HepG2 (cell line): ENCODE data around the gene ADARB2. TPM values are rescaled to one million over a fixed set of nuclear protein-coding genes. Genes with fewer than 3 reads are reported as not detected.

Experiments used
- ATAC-seq: fragments of 200-7000 bp; cut with Tn5 transposase; 3 replicates; pipeline ENCODE4 v1.9.1; 2020; ENCODE audit warnings: mild to moderate bottlenecking, moderate library complexity
- BruUV-seq: library from RNA; stranded (reverse); fragments of 400-500 nt; replicated peaks from 2 replicates; lab custom pipeline; 2021; lab: Mats Ljungman, UMichigan
- CTCF ChIA-PET: fragments of 300-600 bp; formaldehyde crosslinking; extraction: SDS; loops from one replicate; lab custom pipeline; 2021; ENCODE audit warnings: low total read pairs, inconsistent platforms, low intra/inter-chr PET ratio; lab: Yijun Ruan, JAX
- POLR2A ChIA-PET: fragments of 350-600 bp; sonication (Branson Sonifier 250); formaldehyde crosslinking; loops from one replicate; lab custom pipeline; 2020; ENCODE audit warnings: antibody characterized with exemption, inconsistent platforms; lab: Yijun Ruan, JAX
- DNase-seq: peaks from one replicate; pipeline ENCODE4 v3.0.0-alpha.2; 2015; ENCODE audit warnings: low spot score
- FAIRE-seq: peaks from 3 replicates; lab custom pipeline; 2011; peaks lifted over from hg19 to GRCh38; lab: Jason Lieb, UNC
- H2AFZ ChIP-seq: one replicate; pipeline ENCODE4 v1.6.1; 2011; ENCODE audit warnings: low read length, inconsistent platforms
- H3K27ac ChIP-seq: fragments of 300-600 bp; 3 replicates; pipeline ENCODE4 v1.8.0; 2011; ENCODE audit warnings: mixed run types, mild to moderate bottlenecking, mixed read lengths, low read length, inconsistent platforms; ENCODE audit not compliant: insufficient read depth; ENCODE audit errors: extremely low read length
- H3K27me3 ChIP-seq, 2 experiments: fragments of 200-600 bp in 1 of 2; 2 replicates in 1 of 2; 3 replicates in 1 of 2; pipeline versions ENCODE4 v1.6.0 to v1.8.0; 2011; ENCODE audit warnings: low read length in 2 of 2, mild to moderate bottlenecking in 2 of 2, moderate library complexity in 2 of 2, inconsistent platforms in 1 of 2; ENCODE audit not compliant: insufficient read depth in 2 of 2, control insufficient read depth in 1 of 2
- H3K36me3 ChIP-seq, 2 experiments: fragments of 200-600 bp in 1 of 2; replicated peaks in 1 of 2; 2 replicates in 1 of 2; 3 replicates in 1 of 2; pipeline versions ENCODE4 v1.5.1 to v1.8.0; 2011; ENCODE audit warnings: low read length in 2 of 2, inconsistent platforms in 1 of 2; ENCODE audit not compliant: insufficient read depth in 2 of 2, control insufficient read depth in 1 of 2
- H3K4me1 ChIP-seq: 2 replicates; pipeline ENCODE4 v1.5.1; 2012; ENCODE audit warnings: low read length, inconsistent platforms; ENCODE audit not compliant: insufficient read depth
- H3K4me2 ChIP-seq: 2 replicates; pipeline ENCODE4 v1.6.0; 2011; ENCODE audit warnings: low read depth, low read length, inconsistent platforms
- H3K4me3 ChIP-seq, 3 experiments: fragments of 200-600 bp in 1 of 3; sonication (generic), shearing (Covaris generic) in 1 of 3; replicated peaks in 1 of 3; 2 replicates each; pipeline ENCODE4 v1.5.1; 2011 to 2016; ENCODE audit warnings: low read length in 3 of 3, inconsistent platforms in 2 of 3, low read depth in 2 of 3, mild to moderate bottlenecking in 2 of 3, control low read depth in 1 of 3, mixed read lengths in 1 of 3; ENCODE audit not compliant: insufficient read depth in 1 of 3
- H3K79me2 ChIP-seq: one replicate; pipeline ENCODE4 v1.6.1; 2011; ENCODE audit warnings: low read length, inconsistent platforms; ENCODE audit not compliant: insufficient read depth
- H3K9ac ChIP-seq: 2 replicates; pipeline ENCODE4 v1.6.0; 2011; ENCODE audit warnings: mild to moderate bottlenecking, low read depth, low read length, inconsistent platforms; ENCODE audit not compliant: insufficient read depth
- H3K9me3 ChIP-seq: 2 replicates; pipeline ENCODE4 v1.5.1; 2012; ENCODE audit warnings: mild to moderate bottlenecking, low read length
- H4K20me1 ChIP-seq: 2 replicates; pipeline ENCODE4 v1.6.0; 2011; ENCODE audit warnings: inconsistent platforms, mild to moderate bottlenecking, low read length, moderate library complexity; ENCODE audit not compliant: insufficient read depth
- ATRX ChIP-seq: sonication (generic); formaldehyde crosslinking; IDR thresholded peaks from 2 replicates; pipeline ENCODE4 v1.4.0; 2020; ENCODE audit warnings: missing genetic modification reagents, borderline replicate concordance
- KLF13 ChIP-seq: sonication (generic); formaldehyde crosslinking; IDR thresholded peaks from 2 replicates; pipeline ENCODE4 v1.4.0; 2020; ENCODE audit warnings: mild to moderate bottlenecking, missing genetic modification reagents
- MTF1 ChIP-seq: sonication (generic); formaldehyde crosslinking; IDR thresholded peaks from 2 replicates; pipeline ENCODE4 v1.5.0; 2020; ENCODE audit warnings: missing genetic modification reagents
- NFYB ChIP-seq: sonication (generic); formaldehyde crosslinking; IDR thresholded peaks from 2 replicates; pipeline ENCODE4 v1.4.0; 2020; ENCODE audit warnings: missing genetic modification reagents
- NONO ChIP-seq, 2 experiments: fragments of 450-650 bp in 1 of 2; sonication (generic) in 1 of 2; formaldehyde crosslinking in 1 of 2; IDR thresholded peaks in 1 of 2; conservative IDR thresholded peaks in 1 of 2; 2 replicates each; pipeline versions ENCODE4 v1.6.1 to v1.8.0; 2017 to 2022; ENCODE audit warnings: mild to moderate bottlenecking in 1 of 2, missing genetic modification reagents in 1 of 2, moderate library complexity in 1 of 2
- REPIN1 ChIP-seq: sonication (generic); formaldehyde crosslinking; IDR thresholded peaks from 2 replicates; pipeline ENCODE4 v1.8.0; 2022; ENCODE audit warnings: missing genetic modification reagents, low read depth, mild to moderate bottlenecking, borderline replicate concordance
- SP4 ChIP-seq: sonication (generic); formaldehyde crosslinking; IDR thresholded peaks from 2 replicates; pipeline ENCODE4 v1.8.1; 2023; ENCODE audit warnings: mild to moderate bottlenecking, missing genetic modification reagents
- YEATS2 ChIP-seq: sonication (generic); formaldehyde crosslinking; IDR thresholded peaks from 2 replicates; pipeline ENCODE4 v1.4.0; 2020; ENCODE audit warnings: missing genetic modification reagents, borderline replicate concordance
- ZC3H4 ChIP-seq: sonication (generic); formaldehyde crosslinking; IDR thresholded peaks from 2 replicates; pipeline ENCODE4 v1.4.0; 2020; ENCODE audit warnings: missing genetic modification reagents, borderline replicate concordance
- ZNF431 ChIP-seq: sonication (generic); formaldehyde crosslinking; IDR thresholded peaks from 2 replicates; pipeline ENCODE4 v1.9.0; 2022; ENCODE audit warnings: missing genetic modification reagents, low read depth, mild to moderate bottlenecking, borderline replicate concordance
- ZNF776 ChIP-seq: sonication (generic); formaldehyde crosslinking; IDR thresholded peaks from 2 replicates; pipeline ENCODE4 v1.4.0; 2020; ENCODE audit warnings: mild to moderate bottlenecking, missing genetic modification reagents
- WGBS: methylation state at CpG from one replicate; pipeline ENCODE4 v1.1.6; 2017; ENCODE audit warnings: low lambda C conversion rate; 5-methylcytosine and 5-hydroxymethylcytosine counted together
- in situ Hi-C: cut with HindIII; loops from 2 replicates; pipeline ENCODE4 v1.10.0; 2017; ENCODE audit warnings: low pct_unique_long_range_greater_than_20kb; ENCODE audit not compliant: extremely low pct_ligation_motif_present
- intact Hi-C: fragments of 100-400 bp; cut with micrococcal nuclease; formaldehyde crosslinking; loops from one replicate; pipeline ENCODE4 v1.10.0; 2022; ENCODE audit not compliant: unreplicated experiment
- polyA plus RNA-seq, 8 experiments: library from polyadenylated mRNA; depleted of rRNA in 3 of 8; stranded (reverse) in 7 of 8; unstranded in 1 of 8; fragments of >200 nt; fragmentation: Illumina TruSeq in 4 of 8; extraction: Trizol in 4 of 8; gene quantifications; 2 replicates each; pipeline versions ENCODE4 v1.2.1 to v1.2.3, GENCODE V29; 2011 to 2016; ENCODE audit warnings: low read depth in 4 of 8, missing spikeins in 1 of 8, mixed read lengths in 1 of 8; ENCODE audit not compliant: insufficient read depth in 1 of 8
- total RNA-seq, 5 experiments: library from RNA; depleted of rRNA; stranded (reverse); fragments of >200 nt; fragmentation: Illumina TruSeq; extraction: Trizol; gene quantifications; 2 replicates each; pipeline ENCODE4 v1.2.3, GENCODE V29; 2016; ENCODE audit warnings: low read depth in 1 of 5
- TF ChIP-seq, protein P1 (sequence below): sonication (generic); formaldehyde crosslinking; IDR thresholded peaks from 2 replicates; pipeline ENCODE4 v1.9.0; 2022; ENCODE audit warnings: low read depth, missing genetic modification reagents
- TF ChIP-seq, protein P2 (sequence below): sonication (generic); formaldehyde crosslinking; IDR thresholded peaks from 2 replicates; pipeline ENCODE4 v1.9.0; 2021; ENCODE audit warnings: mild to moderate bottlenecking, missing genetic modification reagents
- TF ChIP-seq, protein P3 (sequence below): sonication (generic); formaldehyde crosslinking; IDR thresholded peaks from 2 replicates; pipeline ENCODE4 v1.5.0; 2020; ENCODE audit warnings: mild to moderate bottlenecking, missing genetic modification reagents, moderate library complexity

The ADARB2 gene
- total and polyA plus RNA-seq, 2 of the 13 experiments (the other 11 are each of a cell fraction or from before 2014, with no cell fraction given), result not detected

DNA sequence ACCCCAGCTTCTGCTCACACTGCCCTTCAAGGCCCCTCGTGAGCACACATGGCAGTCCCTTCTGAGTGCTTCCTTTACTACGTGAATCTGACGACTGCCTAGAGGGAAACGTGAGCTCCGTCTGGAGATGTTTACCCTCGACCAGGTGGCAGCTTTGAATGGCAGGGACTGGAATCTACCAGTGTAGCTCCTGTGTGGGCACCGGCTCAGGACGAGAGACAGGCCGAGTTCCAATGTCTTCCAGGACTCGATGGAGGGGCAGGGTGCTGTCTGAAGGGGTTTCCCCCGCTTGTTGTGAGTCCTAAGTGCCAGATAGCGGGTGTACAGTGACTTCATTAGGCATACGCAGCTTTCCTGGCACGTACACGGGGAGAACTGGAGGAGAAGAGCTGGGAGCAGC lies 229.9 kb downstream of the ADARB2 start:
- ChIA-PET POLR2A (no interaction called here), CTCF (no interaction called here)
- H3K27ac ChIP-seq, result no peak overlapping the region
- BruUV-seq, result no TSS peak
- no peaks in the 10 kb centered on the region for H4K20me1 ChIP-seq
- no peaks in the 10 kb centered on the region for H3K79me2 ChIP-seq
- no peaks in the 10 kb centered on the region for H3K36me3 ChIP-seq
- FAIRE-seq (no peak), ATAC-seq (no peak), DNase-seq (no peak)
- H3K4me3 ChIP-seq, result no peak overlapping the region
- TF ChIP-seq, protein P1, sequence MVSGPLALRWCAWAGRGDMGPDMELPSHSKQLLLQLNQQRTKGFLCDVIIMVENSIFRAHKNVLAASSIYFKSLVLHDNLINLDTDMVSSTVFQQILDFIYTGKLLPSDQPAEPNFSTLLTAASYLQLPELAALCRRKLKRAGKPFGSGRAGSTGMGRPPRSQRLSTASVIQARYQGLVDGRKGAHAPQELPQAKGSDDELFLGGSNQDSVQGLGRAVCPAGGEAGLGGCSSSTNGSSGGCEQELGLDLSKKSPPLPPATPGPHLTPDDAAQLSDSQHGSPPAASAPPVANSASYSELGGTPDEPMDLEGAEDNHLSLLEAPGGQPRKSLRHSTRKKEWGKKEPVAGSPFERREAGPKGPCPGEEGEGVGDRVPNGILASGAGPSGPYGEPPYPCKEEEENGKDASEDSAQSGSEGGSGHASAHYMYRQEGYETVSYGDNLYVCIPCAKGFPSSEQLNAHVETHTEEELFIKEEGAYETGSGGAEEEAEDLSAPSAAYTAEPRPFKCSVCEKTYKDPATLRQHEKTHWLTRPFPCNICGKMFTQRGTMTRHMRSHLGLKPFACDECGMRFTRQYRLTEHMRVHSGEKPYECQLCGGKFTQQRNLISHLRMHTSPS (CRISPR knock-in tag), result no peak
- TF ChIP-seq ZC3H4 (CRISPR knock-in tag) (no peak), SP4 (no peak), KLF13 (no peak), YEATS2 (no peak), ZNF776 (CRISPR knock-in tag) (no peak), NFYB (CRISPR knock-in tag) (no peak), ATRX (no peak), ZNF431 (CRISPR knock-in tag) (no peak), REPIN1 (CRISPR knock-in tag) (no peak), NONO (IDR thresholded peaks at IDR 0.05) (no peak), NONO (CRISPR knock-in tag; conservative IDR thresholded peaks at IDR 0.05) (no peak), MTF1 (CRISPR knock-in tag) (no peak)
- TF ChIP-seq, protein P2, sequence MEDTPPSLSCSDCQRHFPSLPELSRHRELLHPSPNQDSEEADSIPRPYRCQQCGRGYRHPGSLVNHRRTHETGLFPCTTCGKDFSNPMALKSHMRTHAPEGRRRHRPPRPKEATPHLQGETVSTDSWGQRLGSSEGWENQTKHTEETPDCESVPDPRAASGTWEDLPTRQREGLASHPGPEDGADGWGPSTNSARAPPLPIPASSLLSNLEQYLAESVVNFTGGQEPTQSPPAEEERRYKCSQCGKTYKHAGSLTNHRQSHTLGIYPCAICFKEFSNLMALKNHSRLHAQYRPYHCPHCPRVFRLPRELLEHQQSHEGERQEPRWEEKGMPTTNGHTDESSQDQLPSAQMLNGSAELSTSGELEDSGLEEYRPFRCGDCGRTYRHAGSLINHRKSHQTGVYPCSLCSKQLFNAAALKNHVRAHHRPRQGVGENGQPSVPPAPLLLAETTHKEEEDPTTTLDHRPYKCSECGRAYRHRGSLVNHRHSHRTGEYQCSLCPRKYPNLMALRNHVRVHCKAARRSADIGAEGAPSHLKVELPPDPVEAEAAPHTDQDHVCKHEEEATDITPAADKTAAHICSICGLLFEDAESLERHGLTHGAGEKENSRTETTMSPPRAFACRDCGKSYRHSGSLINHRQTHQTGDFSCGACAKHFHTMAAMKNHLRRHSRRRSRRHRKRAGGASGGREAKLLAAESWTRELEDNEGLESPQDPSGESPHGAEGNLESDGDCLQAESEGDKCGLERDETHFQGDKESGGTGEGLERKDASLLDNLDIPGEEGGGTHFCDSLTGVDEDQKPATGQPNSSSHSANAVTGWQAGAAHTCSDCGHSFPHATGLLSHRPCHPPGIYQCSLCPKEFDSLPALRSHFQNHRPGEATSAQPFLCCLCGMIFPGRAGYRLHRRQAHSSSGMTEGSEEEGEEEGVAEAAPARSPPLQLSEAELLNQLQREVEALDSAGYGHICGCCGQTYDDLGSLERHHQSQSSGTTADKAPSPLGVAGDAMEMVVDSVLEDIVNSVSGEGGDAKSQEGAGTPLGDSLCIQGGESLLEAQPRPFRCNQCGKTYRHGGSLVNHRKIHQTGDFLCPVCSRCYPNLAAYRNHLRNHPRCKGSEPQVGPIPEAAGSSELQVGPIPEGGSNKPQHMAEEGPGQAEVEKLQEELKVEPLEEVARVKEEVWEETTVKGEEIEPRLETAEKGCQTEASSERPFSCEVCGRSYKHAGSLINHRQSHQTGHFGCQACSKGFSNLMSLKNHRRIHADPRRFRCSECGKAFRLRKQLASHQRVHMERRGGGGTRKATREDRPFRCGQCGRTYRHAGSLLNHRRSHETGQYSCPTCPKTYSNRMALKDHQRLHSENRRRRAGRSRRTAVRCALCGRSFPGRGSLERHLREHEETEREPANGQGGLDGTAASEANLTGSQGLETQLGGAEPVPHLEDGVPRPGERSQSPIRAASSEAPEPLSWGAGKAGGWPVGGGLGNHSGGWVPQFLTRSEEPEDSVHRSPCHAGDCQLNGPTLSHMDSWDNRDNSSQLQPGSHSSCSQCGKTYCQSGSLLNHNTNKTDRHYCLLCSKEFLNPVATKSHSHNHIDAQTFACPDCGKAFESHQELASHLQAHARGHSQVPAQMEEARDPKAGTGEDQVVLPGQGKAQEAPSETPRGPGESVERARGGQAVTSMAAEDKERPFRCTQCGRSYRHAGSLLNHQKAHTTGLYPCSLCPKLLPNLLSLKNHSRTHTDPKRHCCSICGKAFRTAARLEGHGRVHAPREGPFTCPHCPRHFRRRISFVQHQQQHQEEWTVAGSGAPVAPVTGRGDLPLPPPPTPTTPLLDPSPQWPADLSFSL (CRISPR knock-in tag), result no peak
- TF ChIP-seq, protein P3, sequence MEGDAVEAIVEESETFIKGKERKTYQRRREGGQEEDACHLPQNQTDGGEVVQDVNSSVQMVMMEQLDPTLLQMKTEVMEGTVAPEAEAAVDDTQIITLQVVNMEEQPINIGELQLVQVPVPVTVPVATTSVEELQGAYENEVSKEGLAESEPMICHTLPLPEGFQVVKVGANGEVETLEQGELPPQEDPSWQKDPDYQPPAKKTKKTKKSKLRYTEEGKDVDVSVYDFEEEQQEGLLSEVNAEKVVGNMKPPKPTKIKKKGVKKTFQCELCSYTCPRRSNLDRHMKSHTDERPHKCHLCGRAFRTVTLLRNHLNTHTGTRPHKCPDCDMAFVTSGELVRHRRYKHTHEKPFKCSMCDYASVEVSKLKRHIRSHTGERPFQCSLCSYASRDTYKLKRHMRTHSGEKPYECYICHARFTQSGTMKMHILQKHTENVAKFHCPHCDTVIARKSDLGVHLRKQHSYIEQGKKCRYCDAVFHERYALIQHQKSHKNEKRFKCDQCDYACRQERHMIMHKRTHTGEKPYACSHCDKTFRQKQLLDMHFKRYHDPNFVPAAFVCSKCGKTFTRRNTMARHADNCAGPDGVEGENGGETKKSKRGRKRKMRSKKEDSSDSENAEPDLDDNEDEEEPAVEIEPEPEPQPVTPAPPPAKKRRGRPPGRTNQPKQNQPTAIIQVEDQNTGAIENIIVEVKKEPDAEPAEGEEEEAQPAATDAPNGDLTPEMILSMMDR, result no peak
- no peak overlapping the region for H3K4me2 ChIP-seq
- no peak overlapping the region for H3K9ac ChIP-seq
- in situ Hi-C loops, result no loop called here
- H3K27me3 ChIP-seq, result peaks cover 2 to 33% of the 10 kb centered on the region in 2 experiments; a peak in 2 of 5 replicates
- H2AFZ ChIP-seq, result no peak overlapping the region
- no peaks in the 10 kb centered on the region for H3K9me3 ChIP-seq
- H3K4me1 ChIP-seq, result no peaks in the 10 kb centered on the region
- WGBS, result 5% methylated on average over 8 of the region's 15 CpGs
- intact Hi-C loops, result no loop called here
